GM12873 (cell line): ENCODE results near the gene MCHR2.
A peak's percentile ranks its signal among the peaks of the same experiment; 100 is the strongest.

Source experiments
- TF ChIP-seq, protein P1 (sequence below): IDR thresholded peaks from 2 replicates; pipeline ENCODE4 v1.5.1; 2012; ENCODE audit warnings: low read depth, mild to moderate bottlenecking, moderate library complexity, low read length, control low read depth; ENCODE audit not compliant: insufficient read depth; ENCODE audit errors: missing control alignments

The MCHR2 gene

DNA sequence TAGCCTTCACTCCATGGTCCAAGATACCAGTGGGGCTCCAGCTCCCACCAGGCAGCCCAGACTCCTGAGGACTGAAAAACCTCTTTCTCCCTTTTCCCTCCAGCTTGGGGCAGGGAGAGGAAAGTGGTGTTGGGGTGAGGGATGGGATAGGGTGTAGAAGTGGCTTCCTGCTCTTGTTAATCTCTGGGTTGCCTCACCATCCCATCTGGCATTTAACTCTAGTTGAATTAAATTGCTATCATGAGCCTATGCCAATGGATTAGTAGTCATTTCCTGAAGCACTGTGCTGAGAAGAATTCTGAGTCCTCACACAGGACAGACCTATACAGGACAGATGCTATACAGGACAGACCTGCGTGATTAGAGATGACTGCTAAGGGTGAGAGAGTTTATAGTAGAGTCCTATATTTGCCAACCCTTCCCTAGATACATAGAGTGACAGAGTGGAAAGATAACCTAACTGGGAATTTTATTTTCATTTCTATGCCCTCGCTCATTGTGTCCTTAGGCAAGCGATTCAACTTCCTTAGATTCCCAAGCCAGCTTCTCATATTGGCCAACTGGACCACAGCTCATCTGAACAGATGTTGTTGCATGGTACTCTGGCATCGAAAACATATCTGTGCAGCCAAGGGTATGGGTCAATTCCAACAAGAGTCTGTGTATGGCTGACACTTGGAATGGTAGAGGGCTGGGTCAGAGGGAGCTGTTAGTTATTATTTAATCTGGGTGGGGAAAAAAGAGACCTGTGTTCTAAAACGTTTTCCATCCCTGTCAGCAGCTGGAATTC, 42.8 kb downstream of the MCHR2 start:
- TF ChIP-seq, protein P1, sequence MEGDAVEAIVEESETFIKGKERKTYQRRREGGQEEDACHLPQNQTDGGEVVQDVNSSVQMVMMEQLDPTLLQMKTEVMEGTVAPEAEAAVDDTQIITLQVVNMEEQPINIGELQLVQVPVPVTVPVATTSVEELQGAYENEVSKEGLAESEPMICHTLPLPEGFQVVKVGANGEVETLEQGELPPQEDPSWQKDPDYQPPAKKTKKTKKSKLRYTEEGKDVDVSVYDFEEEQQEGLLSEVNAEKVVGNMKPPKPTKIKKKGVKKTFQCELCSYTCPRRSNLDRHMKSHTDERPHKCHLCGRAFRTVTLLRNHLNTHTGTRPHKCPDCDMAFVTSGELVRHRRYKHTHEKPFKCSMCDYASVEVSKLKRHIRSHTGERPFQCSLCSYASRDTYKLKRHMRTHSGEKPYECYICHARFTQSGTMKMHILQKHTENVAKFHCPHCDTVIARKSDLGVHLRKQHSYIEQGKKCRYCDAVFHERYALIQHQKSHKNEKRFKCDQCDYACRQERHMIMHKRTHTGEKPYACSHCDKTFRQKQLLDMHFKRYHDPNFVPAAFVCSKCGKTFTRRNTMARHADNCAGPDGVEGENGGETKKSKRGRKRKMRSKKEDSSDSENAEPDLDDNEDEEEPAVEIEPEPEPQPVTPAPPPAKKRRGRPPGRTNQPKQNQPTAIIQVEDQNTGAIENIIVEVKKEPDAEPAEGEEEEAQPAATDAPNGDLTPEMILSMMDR, result no peak

DNA sequence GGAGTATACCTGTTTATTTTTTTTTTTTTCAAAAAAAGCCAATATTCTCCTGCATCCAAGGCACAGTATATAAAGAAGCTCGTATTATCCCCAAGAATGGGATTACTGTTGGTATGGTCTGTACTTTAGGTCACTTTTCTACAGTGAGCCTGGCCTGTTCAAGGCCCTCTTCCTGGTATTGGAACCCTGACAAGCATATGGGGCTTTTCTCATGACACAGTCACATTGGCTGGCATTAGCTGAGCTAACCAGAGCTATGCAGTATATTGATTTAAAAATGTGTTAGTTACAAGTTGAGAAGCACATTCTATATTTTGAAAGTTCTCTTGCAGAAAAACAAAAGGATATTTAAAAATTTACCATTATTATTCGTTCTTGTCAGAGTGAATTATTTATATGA, 48.0 kb downstream of the MCHR2 start:
- TF ChIP-seq, protein P1, result no peak

DNA sequence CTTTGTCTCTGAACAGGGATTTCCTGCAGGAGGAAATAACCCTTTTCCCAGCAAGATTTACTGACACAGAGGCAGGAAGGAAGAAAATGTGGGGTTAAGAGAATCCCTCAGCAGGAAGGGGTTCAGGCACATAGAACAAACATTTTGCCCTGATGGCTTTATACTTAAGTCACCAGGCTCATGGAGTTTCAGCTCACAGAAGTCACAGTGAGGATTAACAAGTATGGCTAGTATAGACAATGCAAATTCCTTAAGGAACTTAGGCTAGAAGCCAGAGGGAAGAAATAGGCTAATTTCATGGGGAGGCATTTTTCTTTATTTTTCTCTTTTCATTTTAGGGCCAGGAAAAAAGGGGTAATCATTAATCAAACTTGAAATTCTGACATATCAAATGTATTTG, 50.2 kb downstream of the MCHR2 start:
- TF ChIP-seq, protein P1, result no peak

DNA sequence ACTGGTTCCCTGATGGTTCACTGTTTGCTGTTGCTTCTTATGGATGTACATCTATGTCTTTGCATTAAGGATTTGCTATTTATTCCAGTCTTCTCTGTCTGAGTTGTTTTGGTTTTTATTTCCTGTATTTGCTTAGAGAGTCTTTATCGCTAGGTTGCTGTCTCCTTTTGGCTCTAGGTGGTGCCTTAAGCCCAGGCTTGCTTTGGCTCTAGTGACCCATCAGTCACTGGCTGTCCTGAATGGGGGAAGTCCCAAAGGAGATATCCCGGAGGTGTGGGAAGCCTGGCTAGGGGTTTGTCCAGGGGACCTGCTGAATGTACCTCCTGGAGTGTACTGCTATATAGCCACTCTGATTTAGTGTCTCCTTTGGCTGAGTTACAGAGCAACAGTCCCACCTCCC, 53.4 kb downstream of the MCHR2 start:
- TF ChIP-seq, protein P1, result no peak

DNA sequence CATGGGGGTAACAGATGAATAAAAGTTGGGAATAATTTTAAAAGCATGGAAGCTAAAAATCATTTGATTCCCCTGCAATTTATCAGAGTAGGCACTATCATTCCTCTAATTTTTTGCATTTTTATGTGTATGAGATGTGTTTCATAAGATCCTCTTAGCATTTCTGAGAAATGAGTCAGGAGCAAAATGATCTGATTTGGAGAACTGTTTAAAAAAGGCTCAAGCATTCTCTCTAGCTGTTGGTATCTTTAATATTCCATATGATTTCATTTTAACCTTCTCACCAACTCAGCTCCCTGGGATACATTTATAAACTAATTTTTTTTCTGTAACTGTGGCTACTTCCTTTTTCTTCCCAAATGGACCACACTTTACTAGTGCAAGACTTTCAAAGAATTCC, 60.9 kb downstream of the MCHR2 start:
- TF ChIP-seq, protein P1, result no peak

DNA sequence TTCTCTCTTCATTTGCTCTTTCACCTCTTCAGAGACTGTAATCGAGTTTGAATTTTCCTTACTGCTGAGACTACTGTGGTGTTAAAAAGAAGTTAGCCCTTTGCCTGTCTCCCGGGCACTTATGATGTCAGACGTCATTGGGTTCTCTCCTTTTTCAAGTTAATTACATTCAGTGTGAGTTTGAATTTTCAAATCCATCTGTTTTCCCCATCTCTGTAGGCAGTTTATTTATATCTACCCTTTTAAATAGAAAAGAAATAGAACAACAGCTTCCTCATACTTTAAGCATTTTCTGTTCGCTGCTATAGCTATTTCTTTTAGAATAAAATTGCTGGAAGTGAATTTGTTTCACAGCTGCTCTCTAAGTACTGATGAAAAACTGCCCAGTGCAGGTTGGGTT, 81.4 kb downstream of the MCHR2 start:
- TF ChIP-seq, protein P1, result no peak

DNA sequence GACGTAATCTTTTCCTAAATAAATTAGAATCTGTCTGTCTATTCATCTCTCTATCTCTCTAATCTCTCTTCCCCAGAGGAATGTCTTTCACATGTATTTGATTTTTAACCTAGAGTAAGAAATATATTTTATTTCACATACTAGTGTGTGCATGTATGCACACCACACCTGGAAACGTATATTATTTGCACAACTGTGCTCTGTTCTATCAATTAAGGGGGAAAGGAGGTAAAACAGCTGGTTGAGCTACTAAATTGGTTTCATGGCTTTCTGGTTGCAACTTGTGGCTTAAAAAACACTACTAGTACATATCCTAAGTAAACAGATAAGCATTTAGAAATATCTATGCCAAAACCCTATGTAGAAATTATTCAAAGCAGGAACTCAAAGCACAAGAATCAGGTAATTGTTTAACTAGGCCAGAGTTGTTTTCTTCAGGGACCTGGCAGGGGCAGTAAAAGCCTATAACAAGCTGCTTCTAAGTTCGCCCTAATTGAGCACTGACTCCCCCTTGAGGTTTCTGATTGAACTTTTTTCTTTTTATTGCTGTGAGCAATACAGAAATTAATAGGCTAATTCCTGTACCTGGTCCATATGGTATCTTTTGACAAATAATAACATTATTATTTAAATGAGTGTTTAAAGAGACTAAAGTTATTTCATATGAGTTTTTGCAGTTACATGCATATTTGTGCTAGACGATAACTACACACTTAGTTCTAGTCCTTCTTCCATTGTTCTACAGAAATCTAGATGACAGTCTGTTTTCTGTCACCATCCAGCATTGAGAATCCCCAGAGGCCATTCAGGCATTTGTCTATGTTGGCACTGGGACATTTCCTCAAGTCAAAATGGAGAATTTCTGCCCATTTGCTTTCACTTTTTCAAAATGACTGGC, 88.6 kb downstream of the MCHR2 start:
- TF ChIP-seq, protein P1, result peak; percentile 68
